Ishikawa (cell line): ENCODE results near the gene TM4SF18.

Experiments used
- CEBPB ChIP-seq: IDR thresholded peaks from 2 replicates; pipeline ENCODE4 v1.6.1; 2012
- CREB1 ChIP-seq: IDR thresholded peaks from 2 replicates; pipeline ENCODE4 v1.6.1; 2012; ENCODE audit warnings: low read depth
- EGR1 ChIP-seq: IDR thresholded peaks from 2 replicates; pipeline ENCODE4 v1.6.1; 2012
- EP300 ChIP-seq: IDR thresholded peaks from 2 replicates; pipeline ENCODE4 v1.6.1; 2012; ENCODE audit warnings: borderline replicate concordance
- FOXM1 ChIP-seq: IDR thresholded peaks from 2 replicates; pipeline ENCODE4 v1.6.1; 2012; ENCODE audit warnings: low read depth, borderline replicate concordance
- NFIC ChIP-seq: IDR thresholded peaks from 2 replicates; pipeline ENCODE4 v1.6.1; 2012
- RAD21 ChIP-seq: IDR thresholded peaks from 2 replicates; pipeline ENCODE4 v1.6.1; 2012; ENCODE audit warnings: low read depth
- TAF1 ChIP-seq: IDR thresholded peaks from 2 replicates; pipeline ENCODE4 v1.6.1; 2012; ENCODE audit warnings: low read depth, mild to moderate bottlenecking
- TCF12 ChIP-seq: IDR thresholded peaks from 2 replicates; pipeline ENCODE4 v1.6.1; 2012; ENCODE audit warnings: low read depth
- TEAD4 ChIP-seq: IDR thresholded peaks from 2 replicates; pipeline ENCODE4 v1.6.1; 2012
- YY1 ChIP-seq: IDR thresholded peaks from 2 replicates; pipeline ENCODE4 v1.6.1; 2012; ENCODE audit warnings: low read depth
- ZBTB7A ChIP-seq: IDR thresholded peaks from 2 replicates; pipeline ENCODE4 v1.6.1; 2012; ENCODE audit warnings: low read depth
- TF ChIP-seq, protein P1 (sequence below): IDR thresholded peaks from 2 replicates; pipeline ENCODE4 v1.6.1; 2012
- TF ChIP-seq, protein P2 (sequence below): IDR thresholded peaks from 2 replicates; pipeline ENCODE4 v1.6.1; 2012; ENCODE audit warnings: low read depth, mild to moderate bottlenecking
- TF ChIP-seq, protein P3 (sequence below): IDR thresholded peaks from 2 replicates; pipeline ENCODE4 v1.6.1; 2012

The TM4SF18 gene

DNA sequence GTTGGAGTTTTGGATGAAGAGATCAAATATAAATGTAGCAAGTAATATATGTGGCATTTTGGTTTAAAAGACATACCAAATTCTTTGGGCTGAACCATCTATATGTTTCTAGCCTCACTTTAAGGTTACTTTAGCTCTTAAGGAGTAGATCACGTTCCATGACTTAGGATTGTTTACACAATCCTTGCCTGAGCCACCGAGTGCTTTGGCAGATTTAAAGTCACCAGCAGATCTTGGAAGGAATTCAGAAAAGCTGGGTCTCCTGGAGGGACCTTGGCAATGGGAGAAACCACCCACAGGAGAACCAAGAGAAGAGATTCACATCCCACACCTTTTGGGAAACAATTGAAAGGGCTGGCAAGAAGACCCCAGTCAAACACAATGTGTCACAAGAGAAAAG is 54.5 kb downstream of the TM4SF18 start:
- TF ChIP-seq CREB1: no peak
- no peak for TF ChIP-seq CEBPB
- TF ChIP-seq, protein P1, sequence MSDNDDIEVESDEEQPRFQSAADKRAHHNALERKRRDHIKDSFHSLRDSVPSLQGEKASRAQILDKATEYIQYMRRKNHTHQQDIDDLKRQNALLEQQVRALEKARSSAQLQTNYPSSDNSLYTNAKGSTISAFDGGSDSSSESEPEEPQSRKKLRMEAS: no peak
- TF ChIP-seq NFIC: no peak; the same call in 1 of the 2 replicates
- no peak for TF ChIP-seq YY1
- TF ChIP-seq, protein P2, sequence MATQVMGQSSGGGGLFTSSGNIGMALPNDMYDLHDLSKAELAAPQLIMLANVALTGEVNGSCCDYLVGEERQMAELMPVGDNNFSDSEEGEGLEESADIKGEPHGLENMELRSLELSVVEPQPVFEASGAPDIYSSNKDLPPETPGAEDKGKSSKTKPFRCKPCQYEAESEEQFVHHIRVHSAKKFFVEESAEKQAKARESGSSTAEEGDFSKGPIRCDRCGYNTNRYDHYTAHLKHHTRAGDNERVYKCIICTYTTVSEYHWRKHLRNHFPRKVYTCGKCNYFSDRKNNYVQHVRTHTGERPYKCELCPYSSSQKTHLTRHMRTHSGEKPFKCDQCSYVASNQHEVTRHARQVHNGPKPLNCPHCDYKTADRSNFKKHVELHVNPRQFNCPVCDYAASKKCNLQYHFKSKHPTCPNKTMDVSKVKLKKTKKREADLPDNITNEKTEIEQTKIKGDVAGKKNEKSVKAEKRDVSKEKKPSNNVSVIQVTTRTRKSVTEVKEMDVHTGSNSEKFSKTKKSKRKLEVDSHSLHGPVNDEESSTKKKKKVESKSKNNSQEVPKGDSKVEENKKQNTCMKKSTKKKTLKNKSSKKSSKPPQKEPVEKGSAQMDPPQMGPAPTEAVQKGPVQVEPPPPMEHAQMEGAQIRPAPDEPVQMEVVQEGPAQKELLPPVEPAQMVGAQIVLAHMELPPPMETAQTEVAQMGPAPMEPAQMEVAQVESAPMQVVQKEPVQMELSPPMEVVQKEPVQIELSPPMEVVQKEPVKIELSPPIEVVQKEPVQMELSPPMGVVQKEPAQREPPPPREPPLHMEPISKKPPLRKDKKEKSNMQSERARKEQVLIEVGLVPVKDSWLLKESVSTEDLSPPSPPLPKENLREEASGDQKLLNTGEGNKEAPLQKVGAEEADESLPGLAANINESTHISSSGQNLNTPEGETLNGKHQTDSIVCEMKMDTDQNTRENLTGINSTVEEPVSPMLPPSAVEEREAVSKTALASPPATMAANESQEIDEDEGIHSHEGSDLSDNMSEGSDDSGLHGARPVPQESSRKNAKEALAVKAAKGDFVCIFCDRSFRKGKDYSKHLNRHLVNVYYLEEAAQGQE: no peak
- TF ChIP-seq TEAD4: no peak
- no peak for TF ChIP-seq RAD21
- TF ChIP-seq, protein P3, sequence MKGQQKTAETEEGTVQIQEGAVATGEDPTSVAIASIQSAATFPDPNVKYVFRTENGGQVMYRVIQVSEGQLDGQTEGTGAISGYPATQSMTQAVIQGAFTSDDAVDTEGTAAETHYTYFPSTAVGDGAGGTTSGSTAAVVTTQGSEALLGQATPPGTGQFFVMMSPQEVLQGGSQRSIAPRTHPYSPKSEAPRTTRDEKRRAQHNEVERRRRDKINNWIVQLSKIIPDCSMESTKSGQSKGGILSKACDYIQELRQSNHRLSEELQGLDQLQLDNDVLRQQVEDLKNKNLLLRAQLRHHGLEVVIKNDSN: no peak
- no peak for TF ChIP-seq TAF1
- no peak for TF ChIP-seq ZBTB7A
- TF ChIP-seq TCF12: no peak
- TF ChIP-seq FOXM1: no peak

DNA sequence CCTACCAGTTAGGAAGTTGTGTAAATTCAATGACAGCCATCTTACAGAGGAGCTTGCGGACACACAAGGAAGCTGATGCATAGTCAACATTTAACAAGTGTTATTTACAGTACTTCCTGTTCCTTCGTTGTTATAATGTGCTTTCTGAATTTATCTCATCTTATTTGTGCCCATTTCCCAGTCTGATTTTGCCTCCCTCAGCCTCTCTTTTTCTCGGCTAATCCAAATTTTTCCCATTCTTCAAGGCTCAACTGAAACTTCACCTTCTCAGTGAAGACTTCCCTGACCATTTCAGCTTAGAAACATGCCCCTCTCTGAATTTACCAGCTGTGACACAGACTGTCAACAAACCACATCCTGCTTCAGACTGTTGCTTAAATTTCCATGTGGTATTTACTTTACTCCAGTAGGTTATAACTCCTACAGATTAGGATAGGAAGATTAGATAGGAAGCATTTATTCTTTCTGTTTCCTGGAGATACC is 56.1 kb downstream of the TM4SF18 start:
- TF ChIP-seq NFIC (no peak), TEAD4 (no peak), TAF1 (no peak), EGR1 (no peak), FOXM1 (no peak), CREB1 (no peak), YY1 (no peak), EP300 (no peak), RAD21 (no peak)
- TF ChIP-seq, protein P2: no peak

DNA sequence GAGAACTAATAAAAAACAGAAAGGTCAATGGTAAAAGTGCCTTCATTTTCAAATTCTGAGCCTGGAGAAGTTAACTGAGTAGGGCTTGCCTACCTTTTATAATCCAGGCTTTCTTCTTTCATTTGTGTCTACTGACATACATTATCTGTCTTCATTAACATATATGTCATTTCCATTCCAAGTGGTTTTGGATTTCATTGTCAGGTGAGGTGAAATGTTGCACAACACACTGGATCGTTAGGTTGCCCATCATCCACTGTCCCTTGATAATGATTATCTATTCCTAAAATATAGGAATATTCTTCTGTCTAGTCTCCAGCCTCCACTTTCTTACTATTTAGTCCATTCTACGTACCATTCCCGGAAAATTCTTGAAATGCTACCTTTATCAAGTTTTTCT is 56.8 kb downstream of the TM4SF18 start:
- TF ChIP-seq, protein P2: no peak
- peak; percentile 54 for TF ChIP-seq CEBPB

DNA sequence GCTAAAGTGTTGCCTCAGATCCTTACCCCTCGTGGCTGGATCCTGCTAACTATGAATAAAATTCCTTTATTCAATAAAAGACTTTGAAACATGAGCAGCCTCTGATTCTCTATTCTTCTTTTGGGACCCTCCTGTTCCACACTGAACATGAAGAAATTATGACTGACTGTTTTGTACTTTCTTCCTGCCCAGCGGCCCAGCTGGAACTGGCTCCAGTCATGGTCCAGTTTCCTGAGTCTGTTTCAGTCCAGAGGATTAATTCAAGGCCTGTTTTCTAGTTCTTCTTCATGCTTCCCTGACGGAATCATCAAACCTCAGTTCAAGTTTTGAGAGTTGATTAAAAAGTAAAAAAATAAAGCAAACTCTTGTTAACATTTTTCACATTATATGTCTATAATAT is 59.2 kb downstream of the TM4SF18 start:
- TF ChIP-seq RAD21: no peak
- no peak for TF ChIP-seq TCF12
- TF ChIP-seq ZBTB7A: no peak
- TF ChIP-seq, protein P1: no peak
- TF ChIP-seq TAF1: no peak
- TF ChIP-seq, protein P2: no peak
- no peak for TF ChIP-seq CEBPB
- no peak for TF ChIP-seq EP300
- no peak for TF ChIP-seq EGR1
- TF ChIP-seq FOXM1: no peak
- TF ChIP-seq, protein P3: no peak
- no peak for TF ChIP-seq YY1
- no peak for TF ChIP-seq NFIC
- no peak for TF ChIP-seq CREB1
- no peak for TF ChIP-seq TEAD4
